ENCODE measurements around the gene CALCOCO1.
"Not testable (repeated sequence)": the region's sequence is repeated elsewhere in the genome, so short reads cannot be mapped to it uniquely, and the experiment has no call there.

The CALCOCO1 gene

GRCh38 chr12:53696655-53697331, 30.5 kb downstream of the CALCOCO1 start:
- DNase-seq, result no peak

DNA sequence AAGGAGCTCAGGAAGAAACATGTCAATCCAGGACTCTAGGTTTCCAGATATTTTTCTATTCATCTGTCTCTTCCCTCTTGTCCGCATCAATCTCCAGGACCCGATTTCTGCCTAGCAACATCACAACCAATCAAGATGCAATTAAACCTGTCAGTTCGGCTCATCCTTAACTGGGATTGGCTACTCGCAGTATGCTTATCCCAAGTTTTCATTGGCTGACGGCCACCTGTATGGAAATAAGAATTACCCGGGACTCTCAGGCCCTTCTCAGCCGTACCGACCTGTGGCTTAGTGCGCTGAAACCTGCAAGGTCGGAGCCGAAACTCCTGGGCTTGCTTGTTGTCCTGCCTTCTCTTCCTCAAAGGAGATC, 31.0 kb downstream of the CALCOCO1 start:
- DNase-seq, result peak; percentile 86

DNA sequence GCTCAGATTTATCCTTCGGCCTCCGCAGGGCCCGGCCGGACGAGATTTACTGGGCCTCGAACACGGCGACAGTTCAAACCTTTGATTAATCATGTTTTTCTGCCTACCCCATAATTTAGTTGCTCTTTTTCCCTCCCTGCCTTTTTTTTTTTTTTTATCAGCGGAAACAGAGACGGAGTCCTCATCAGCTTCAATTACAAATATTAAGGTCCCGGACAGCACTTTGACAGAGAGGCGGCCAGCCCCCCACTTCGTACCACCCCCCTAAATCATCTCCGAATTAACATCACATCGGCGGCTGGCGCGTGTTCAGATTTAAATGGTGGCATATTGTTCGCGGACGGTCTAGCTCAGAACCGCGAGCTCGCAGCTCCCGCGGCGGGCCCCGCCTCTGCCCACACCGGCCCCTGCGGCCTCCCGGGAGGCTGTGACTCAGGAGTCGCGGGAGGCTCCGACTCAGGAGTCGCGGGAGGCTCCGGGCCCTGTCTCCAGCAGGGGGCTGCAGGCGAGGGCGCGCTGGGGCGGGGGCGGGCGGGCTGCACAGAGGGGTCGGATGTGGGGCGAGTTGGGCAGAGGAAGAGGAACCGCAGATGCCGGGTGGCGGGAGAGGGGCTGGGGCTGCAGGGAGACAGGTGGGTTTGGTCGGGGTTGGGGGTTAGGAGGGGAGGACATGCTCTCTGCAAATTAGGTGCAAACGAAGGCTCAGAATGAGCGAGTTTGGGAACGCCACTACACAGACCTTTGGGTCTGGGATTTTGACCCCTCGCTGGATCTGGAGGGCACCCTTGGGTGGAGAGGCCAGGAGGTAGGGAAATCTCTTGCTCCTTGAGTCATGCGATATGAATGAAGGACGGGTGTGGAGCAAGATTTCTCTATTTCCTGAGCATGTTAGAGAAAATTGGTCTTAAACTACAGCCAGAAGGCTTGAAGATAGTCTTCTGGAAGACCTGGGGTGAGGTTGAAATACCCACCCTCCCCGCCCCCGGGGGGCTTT, 31.8 kb downstream of the CALCOCO1 start:
- DNase-seq, result no peak

DNA sequence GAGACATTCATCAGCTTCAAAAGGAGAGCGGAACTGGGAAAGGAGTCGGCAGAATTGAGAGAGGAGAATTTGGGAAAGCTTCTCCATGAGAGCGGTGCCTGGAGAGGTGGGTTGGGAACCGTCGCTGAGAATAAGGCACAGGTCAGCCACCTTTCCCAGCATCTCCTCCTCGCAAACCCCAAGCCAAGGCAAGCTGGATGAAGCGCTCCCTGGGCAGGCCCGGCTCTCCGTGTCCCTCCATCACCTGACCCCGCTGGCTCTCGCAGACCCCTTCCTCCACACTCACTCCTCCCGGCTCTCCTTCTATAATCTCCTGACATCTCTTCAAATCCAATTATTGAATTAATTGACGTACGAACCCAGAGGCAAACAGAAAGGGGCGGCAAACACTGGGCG, 32.5 kb downstream of the CALCOCO1 start:
- DNase-seq, result no peak

GRCh38 chr12:53688134-53688533, 39.1 kb downstream of the CALCOCO1 start:
- no peak for DNase-seq

GRCh38 chr12:53686436-53686835, 40.8 kb downstream of the CALCOCO1 start:
- DNase-seq, result no peak

DNA sequence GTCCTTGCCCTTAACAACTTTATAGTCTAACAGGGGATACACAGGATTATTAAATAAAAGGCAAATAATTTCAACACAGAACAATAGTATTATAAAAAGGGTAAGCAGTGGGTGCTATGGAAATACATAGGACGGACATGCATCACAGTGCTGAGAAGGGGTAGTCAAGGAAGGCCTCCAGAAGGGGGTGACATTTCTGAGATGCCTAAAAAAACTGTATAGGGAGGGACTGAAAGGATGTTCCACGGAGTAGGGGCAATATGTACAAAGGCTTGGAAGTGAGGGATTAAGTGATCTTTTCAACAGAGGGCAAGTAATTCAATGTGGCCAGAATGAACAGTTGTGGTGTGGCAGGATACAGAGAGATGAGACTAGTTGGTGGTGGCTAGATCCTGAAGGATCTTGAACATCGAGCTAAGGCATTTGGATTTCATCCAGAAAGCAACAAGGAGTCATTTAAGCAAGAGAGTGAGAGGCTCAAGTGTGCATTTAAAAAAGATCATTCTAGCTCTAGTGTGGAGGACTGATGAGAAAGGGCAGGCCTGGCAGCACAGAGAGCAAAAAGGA, 42.5 kb downstream of the CALCOCO1 start:
- no peak for DNase-seq

- no peak for DNase-seq
Observed at GRCh38 chr12:53683983-53684382, 43.3 kb downstream of the CALCOCO1 start.

- DNase-seq, result no peak
Observed at GRCh38 chr12:53683494-53683893, 43.8 kb downstream of the CALCOCO1 start.

DNA sequence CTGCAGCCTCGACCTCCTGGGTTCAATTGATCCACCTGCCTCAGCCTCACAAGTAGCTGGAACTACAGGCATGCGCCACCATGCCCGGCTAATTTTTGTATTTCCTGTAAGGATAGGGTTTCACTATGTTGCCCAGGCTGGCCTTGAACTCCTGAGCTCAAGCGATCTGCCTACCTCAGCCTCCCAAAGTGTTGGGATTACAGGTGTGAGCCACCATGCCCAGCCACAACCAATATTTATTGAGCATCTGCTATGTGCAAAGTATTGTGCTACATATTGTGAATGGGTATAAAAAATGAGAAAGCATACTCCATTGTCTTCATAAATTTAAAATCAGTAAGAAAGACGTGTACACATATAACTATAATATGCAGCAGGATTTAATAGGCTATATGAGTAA, 47.2 kb downstream of the CALCOCO1 start:
- DNase-seq, result not testable (repeated sequence)

DNA sequence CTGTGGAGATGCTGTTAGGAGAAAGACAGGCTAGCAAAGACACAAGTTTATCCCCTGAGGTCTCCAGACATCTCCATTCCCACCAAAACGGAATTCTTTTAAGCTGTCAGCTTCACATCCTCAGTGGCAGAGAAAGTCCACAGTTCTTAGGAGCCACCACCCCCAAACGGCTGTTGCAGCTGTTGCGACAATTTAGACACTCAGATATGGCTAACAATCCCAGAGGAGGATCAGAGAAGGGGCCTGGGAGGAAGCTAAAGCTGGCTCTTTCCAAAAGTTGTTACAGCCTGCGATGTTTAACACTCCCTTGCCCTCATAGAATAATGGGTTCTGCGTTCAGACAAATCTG, 49.5 kb downstream of the CALCOCO1 start:
- no peak for DNase-seq

DNA sequence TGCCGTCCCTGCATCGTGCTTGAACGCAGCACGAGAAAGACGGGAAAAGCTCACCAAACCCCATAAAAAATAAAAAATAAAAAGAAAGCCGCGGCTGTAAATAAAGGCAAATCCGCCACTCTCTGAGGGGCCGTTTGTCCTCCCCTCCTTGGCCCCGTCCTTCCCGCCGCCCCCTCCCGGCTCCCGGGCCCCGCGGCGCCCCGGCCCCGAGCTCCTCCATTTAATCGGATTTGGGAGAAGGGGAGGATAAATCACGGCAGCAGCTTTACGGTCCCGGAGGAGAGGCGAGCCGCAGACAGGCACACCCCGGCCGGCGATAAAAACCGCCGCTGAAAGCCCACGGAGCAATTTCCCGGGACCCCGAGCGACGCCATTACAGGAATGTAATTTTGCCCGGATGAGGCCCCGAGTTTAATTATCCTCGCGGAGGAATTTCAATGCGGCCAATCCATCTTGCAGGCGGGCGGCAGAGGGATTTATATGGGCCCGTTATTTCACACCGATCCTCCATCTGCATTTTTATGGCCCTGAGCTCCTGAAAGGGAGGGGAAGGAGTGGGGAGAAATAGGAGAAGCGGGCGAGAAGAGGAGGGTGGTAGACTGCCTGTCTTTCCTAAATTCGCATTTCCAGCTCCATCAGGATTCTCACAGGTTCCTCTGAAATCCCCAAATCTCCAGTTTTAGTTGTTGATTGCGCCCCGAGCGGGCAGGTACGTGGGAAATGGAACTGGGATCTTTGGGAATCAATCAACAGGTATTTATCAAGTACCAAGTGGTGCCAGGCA, 50.0 kb downstream of the CALCOCO1 start:
- no peak for DNase-seq

DNA sequence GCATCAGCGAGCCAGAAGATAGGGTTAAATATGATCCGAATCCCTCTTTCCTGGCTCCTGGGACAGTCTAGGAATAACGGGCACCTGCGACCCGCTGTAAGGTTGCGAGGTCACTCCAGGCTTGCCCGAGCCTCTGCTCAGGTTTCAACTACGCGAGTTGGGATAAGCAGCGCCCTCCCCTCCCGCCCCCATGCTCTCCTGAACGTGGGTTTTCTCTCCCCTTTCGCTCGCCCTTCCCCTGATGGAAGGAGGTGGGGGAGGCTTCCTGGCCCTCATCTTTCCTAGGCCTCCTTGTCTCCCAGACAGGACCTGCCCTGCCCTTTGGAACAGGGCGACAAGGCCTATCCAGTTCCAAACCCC, 50.6 kb downstream of the CALCOCO1 start:
- DNase-seq, result no peak

DNA sequence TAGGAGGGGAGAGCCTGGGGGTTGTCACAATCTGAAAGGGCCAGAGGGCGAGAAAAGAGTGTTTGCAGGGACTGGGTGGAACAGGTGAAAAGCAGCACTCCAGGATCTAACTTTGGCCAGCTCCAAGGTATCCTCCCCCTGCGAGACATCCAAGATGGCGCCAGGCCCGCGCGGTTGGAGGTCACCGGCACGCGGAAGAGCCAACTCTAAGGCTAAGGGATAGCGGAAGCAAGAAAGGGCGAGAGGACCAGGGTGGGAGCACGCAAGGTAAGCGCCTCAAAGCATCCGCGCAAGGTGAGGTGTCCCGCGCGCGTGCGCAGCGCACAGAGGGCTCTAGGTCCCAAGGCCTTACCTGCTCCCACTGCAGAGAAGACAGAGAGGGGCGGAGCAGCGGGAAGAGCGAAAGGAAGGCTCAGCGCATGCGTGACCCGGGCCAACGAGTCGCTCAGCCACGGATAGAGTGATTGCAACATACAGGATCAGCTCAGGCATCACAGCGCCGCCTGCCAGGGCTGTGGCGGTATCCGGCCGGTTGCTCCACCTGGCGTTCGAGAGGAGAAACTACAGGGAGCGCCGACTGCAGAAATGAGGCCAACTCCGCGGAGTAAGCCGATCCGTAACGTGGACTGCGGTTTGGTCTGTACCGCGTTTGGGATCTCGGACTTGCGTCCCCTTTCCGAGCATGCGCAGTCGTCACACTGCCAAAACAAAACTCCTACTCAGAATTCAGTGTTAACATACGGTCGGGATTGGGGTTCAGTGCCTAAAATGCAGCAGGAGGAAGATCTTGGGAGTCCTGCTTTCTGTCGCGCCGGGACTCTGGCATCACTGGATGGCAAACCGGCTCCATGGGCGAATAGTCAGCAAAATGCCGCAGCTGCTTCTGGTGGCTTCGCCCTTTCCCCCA, 51.3 kb downstream of the CALCOCO1 start, which contains the start of gene ATP5MC2:
Gene ATP5MC2, minus strand, starts transcription at position 383 of the 907 bp plus-strand sequence. CDS start 3,469 bp downstream, outside the sequence.
- DNase-seq, result peak; percentile 89

DNA sequence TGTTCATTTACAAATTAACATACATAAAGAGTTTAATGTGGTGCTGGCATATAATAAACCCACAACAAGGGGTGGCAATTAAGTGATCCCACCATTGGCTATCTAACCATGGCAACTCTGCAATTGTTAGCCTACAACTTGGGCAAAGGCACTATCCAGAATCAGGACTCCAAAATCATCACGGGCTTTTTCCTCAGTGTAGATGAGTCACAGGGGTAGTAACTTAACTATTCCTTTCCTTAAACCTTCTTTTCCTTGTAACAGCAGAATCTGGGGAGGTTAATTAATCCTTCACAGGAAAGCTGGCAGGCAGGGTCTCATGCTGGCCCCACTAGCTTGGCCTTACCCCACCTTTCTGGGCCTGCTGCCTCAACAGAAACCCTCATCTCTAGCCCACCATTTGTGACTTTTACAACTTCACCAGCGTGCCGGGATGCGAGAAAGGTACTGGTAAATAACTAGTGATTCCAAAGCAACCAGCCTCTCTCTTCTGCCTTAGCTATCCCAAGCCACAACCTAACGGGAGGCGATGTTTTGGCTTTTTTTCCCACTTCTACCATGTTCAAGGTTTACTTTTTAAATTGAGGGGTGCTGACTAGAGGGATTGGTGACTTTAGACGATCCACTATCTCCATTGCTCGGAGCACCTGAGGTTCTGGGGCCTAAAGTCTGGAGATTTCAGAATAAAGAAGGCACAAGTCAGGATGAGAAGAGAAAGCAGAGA, 52.1 kb downstream of the CALCOCO1 start:
- no peak for DNase-seq

DNA sequence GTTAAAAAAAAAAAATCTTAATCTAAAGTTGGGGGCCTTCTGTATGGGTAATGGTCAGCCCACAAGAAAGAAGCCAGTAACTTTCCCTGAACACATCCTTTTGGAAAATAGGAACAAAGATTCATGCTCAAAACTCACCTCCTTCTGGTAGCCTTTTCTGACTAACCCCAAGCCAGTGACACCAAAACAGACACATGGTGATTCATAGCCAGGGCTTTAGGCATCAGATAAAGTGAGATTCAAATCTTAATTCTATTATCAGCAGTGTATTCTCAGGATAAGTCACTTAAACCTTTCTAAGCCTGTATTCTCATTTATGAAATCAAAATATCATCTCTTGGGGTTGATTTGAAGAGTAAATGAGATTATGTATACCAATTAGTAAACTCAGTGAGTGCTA, 56.3 kb downstream of the CALCOCO1 start:
- no peak for DNase-seq

- DNase-seq, result no peak
Observed at GRCh38 chr12:53670308-53670707, 56.9 kb downstream of the CALCOCO1 start.

- DNase-seq, result no peak
Observed at GRCh38 chr12:53667080-53667479, 60.2 kb downstream of the CALCOCO1 start.

DNA sequence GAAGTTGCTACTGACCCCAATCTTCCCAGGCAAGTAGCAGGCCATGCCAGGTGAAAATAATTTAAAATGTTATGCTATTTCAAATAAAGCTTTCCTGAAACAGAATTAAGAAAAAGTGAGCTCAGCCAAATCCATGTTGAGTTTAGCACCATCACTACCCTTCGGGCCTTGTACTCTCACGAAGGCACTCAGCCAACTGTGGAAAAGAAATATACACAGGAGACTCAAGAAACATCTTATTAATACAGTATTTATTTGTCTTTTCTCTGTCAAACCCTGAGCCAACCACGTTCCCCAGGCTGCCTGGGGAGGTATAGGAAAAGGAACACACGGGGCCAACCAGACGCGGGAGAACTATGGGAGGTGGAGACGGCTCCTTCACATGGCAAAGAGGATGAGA, 62.3 kb downstream of the CALCOCO1 start:
- DNase-seq, result no peak

DNA sequence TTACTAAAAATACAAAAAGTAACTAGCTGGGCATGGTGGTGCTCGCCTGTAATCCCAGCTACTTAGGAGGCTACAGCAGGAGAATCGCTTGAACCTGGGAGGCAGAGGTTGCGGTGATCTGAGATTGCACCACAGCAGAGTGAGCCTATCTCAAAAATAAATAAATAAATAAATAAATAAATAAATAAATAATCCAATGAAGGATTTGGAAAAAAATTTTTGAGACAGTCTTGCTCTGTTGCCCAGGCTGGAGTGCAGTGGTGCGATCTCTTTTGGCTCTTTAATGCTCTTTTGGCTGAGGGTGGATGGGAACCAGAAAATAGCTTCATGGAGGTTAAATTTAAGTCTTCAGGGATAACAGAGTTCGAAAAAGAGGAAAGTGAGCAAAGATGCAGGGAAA, 63.1 kb downstream of the CALCOCO1 start:
- DNase-seq, result no peak

GRCh38 chr12:53660041-53660440, 67.2 kb downstream of the CALCOCO1 start:
- no peak for DNase-seq
